ENCODE data around the gene CC2D1B.

The CC2D1B gene

GRCh38 chr1:52359676-52360594, 6.1 kb downstream of the CC2D1B start:
- no peak for DNase-seq (ENCODE audit: low read depth in 2 of 2)

GRCh38 chr1:52358851-52359497, 7.0 kb downstream of the CC2D1B start:
- no peak for DNase-seq (ENCODE audit: low read depth in 2 of 2)

GRCh38 chr1:52357397-52357796, 8.6 kb downstream of the CC2D1B start:
- no peak for DNase-seq (ENCODE audit: low read depth in 2 of 2)

- DNase-seq (ENCODE audit: low read depth in 2 of 2), result no peak
Observed at GRCh38 chr1:52356818-52357355, 9.1 kb downstream of the CC2D1B start.

- DNase-seq (ENCODE audit: low read depth in 2 of 2), result no peak
Observed at GRCh38 chr1:52355847-52356505, 10.0 kb downstream of the CC2D1B start.

GRCh38 chr1:52355436-52355835, 10.6 kb downstream of the CC2D1B start:
- DNase-seq (ENCODE audit: low read depth in 2 of 2), result no peak

GRCh38 chr1:52352690-52353089, 13.3 kb downstream of the CC2D1B start:
- no peak for DNase-seq (ENCODE audit: low read depth in 2 of 2)

GRCh38 chr1:52348704-52349300, 17.2 kb downstream of the CC2D1B start:
- DNase-seq (ENCODE audit: low read depth in 2 of 2), result no peak

GRCh38 chr1:52346653-52347052, 19.4 kb downstream of the CC2D1B start:
- no peak for DNase-seq (ENCODE audit: low read depth in 2 of 2)

- DNase-seq (ENCODE audit: low read depth in 2 of 2), result no peak
Observed at GRCh38 chr1:52345252-52345651, 20.8 kb downstream of the CC2D1B start.

GRCh38 chr1:52343979-52344378, 22.0 kb downstream of the CC2D1B start:
- no peak for DNase-seq (ENCODE audit: low read depth in 2 of 2)

- no peak for DNase-seq (ENCODE audit: low read depth in 2 of 2)
Observed at GRCh38 chr1:52341655-52342260, 24.2 kb downstream of the CC2D1B start.

GRCh38 chr1:52337439-52337838, 28.6 kb downstream of the CC2D1B start:
- no peak for DNase-seq (ENCODE audit: low read depth in 2 of 2)

GRCh38 chr1:52334906-52335528, 31.0 kb downstream of the CC2D1B start:
- DNase-seq (ENCODE audit: low read depth in 2 of 2), result no peak

- DNase-seq (ENCODE audit: low read depth in 2 of 2), result no peak
Observed at GRCh38 chr1:52332411-52332810, 33.6 kb downstream of the CC2D1B start.

GRCh38 chr1:52328615-52329014, 37.4 kb downstream of the CC2D1B start:
- DNase-seq (ENCODE audit: low read depth in 2 of 2), result no peak

- no peak for DNase-seq (ENCODE audit: low read depth in 2 of 2)
Observed at GRCh38 chr1:52325786-52326185, 40.2 kb downstream of the CC2D1B start.

- no peak for DNase-seq (ENCODE audit: low read depth in 2 of 2)
Observed at GRCh38 chr1:52323731-52324130, 42.3 kb downstream of the CC2D1B start.

GRCh38 chr1:52321061-52321460, 44.9 kb downstream of the CC2D1B start:
- no peak for DNase-seq (ENCODE audit: low read depth in 2 of 2)

- DNase-seq (ENCODE audit: low read depth in 2 of 2), result no peak
Observed at GRCh38 chr1:52306227-52307006, 59.6 kb downstream of the CC2D1B start.

Data from activated CD8-positive, alpha-beta memory T cell treated with anti-CD3 and anti-CD28 coated beads for 4 hours (primary cell).